Measurements from ENCODE around the gene DAND5. TPM values are rescaled to one million over a fixed set of nuclear protein-coding genes. Genes with fewer than 3 reads are reported as not detected.

Gene DAND5
- polyA plus RNA-seq, 1 donor (not counting 4 experiments of a cell fraction or from before 2014, with no cell fraction given), result not detected

- Histone ChIP-seq H3K36me3 (ENCODE audit: control insufficient read depth in 2 of 2, extremely low read depth in 1 of 2, insufficient read depth in 2 of 2, low read length in 2 of 2) (peaks cover 34 to 36% of the 10 kb centered on the region in 2 experiments), H2AFZ (ENCODE audit: control insufficient read depth, low read length) (no peak overlapping the region), H3K79me2 (ENCODE audit: control insufficient read depth, insufficient read depth, low read length) (peaks cover 36% of the 10 kb centered on the region), H3K27ac (ENCODE audit: control insufficient read depth, insufficient read depth, low read length) (no peak overlapping the region), H3K4me3 (ENCODE audit: control insufficient read depth in 2 of 3, extremely low read depth in 1 of 3, insufficient read depth in 2 of 3, low read depth in 1 of 3, low read length in 3 of 3) (no peak overlapping the region), H3K9me3 (ENCODE audit: control insufficient read depth, low read depth, low read length) (no peaks in the 10 kb centered on the region), H4K20me1 (ENCODE audit: control insufficient read depth, extremely low read depth, insufficient read depth, low read length) (peaks cover 3% of the 10 kb centered on the region), H3K9me1 (ENCODE audit: control insufficient read depth, extremely low read depth, insufficient read depth, low read length) (no peaks in the 10 kb centered on the region), H3K4me2 (ENCODE audit: control insufficient read depth, extremely low read depth, insufficient read depth, low read depth, low read length) (no peak overlapping the region), H3K4me1 (ENCODE audit: control insufficient read depth, extremely low read depth, insufficient read depth, low read length) (peaks cover 6% of the 10 kb centered on the region), H3K9ac (ENCODE audit: control insufficient read depth, extremely low read depth, insufficient read depth, low read length) (no peak overlapping the region), H3K27me3 (ENCODE audit: control insufficient read depth, extremely low read depth, insufficient read depth, low read length) (no peaks in the 10 kb centered on the region)
- no peak for DNase-seq (ENCODE audit: low read depth, low spot score)
- TF ChIP-seq CTCF (optimal IDR thresholded peaks at IDR 0.05 in 1 of 3, IDR thresholded peaks at IDR 0.05 in 1 of 3, conservative IDR thresholded peaks at IDR 0.05 in 1 of 3; ENCODE audit: extremely low read depth in 1 of 3, insufficient read depth in 2 of 3, low read length in 3 of 3), result peak in 1 of 3 experiments; percentile 1
- TF ChIP-seq EZH2 (IDR thresholded peaks at IDR 0.05; ENCODE audit: low read length), result no peak
- no peak for FAIRE-seq
- dilution Hi-C loops (cut with MboI; ENCODE audit: extremely low pct_ligation_motif_present, low sequenced_read_pairs), result no loop called here
Measured at GRCh38 chr19:12930002-12930645, 39.3 kb upstream of the DAND5 start.

- no peak for FAIRE-seq
- DNase-seq (ENCODE audit: low read depth, low spot score), result no peak
- dilution Hi-C loops (cut with MboI; ENCODE audit: extremely low pct_ligation_motif_present, low sequenced_read_pairs), result no loop called here
Measured at GRCh38 chr19:12932392-12933286, 36.7 kb upstream of the DAND5 start.

More at GRCh38 chr19:12932392-12933286, 36.7 kb upstream of the DAND5 start:
- Histone ChIP-seq H3K36me3 (ENCODE audit: control insufficient read depth in 2 of 2, extremely low read depth in 1 of 2, insufficient read depth in 2 of 2, low read length in 2 of 2) (peaks cover 25 to 27% of the 10 kb centered on the region in 2 experiments), H3K4me1 (ENCODE audit: control insufficient read depth, extremely low read depth, insufficient read depth, low read length) (peaks cover 10% of the 10 kb centered on the region), H3K9me1 (ENCODE audit: control insufficient read depth, extremely low read depth, insufficient read depth, low read length) (no peaks in the 10 kb centered on the region), H3K27ac (ENCODE audit: control insufficient read depth, insufficient read depth, low read length) (peak overlapping the region; percentile 75), H3K9me3 (ENCODE audit: control insufficient read depth, low read depth, low read length) (no peaks in the 10 kb centered on the region), H3K4me2 (ENCODE audit: control insufficient read depth, extremely low read depth, insufficient read depth, low read depth, low read length) (peak overlapping the region; percentile 97), H3K79me2 (ENCODE audit: control insufficient read depth, insufficient read depth, low read length) (peaks cover 36% of the 10 kb centered on the region), H3K4me3 (ENCODE audit: control insufficient read depth in 2 of 3, extremely low read depth in 1 of 3, insufficient read depth in 2 of 3, low read depth in 1 of 3, low read length in 3 of 3) (peak overlapping the region; percentile 80 to 98 (median 82)), H4K20me1 (ENCODE audit: control insufficient read depth, extremely low read depth, insufficient read depth, low read length) (no peaks in the 10 kb centered on the region), H3K9ac (ENCODE audit: control insufficient read depth, extremely low read depth, insufficient read depth, low read length) (peak overlapping the region; percentile 92), H2AFZ (ENCODE audit: control insufficient read depth, low read length) (peak overlapping the region; percentile 83), H3K27me3 (ENCODE audit: control insufficient read depth, extremely low read depth, insufficient read depth, low read length) (no peaks in the 10 kb centered on the region)
- TF ChIP-seq EZH2 (IDR thresholded peaks at IDR 0.05; ENCODE audit: low read length), result no peak
- TF ChIP-seq CTCF (optimal IDR thresholded peaks at IDR 0.05 in 1 of 3, IDR thresholded peaks at IDR 0.05 in 1 of 3, conservative IDR thresholded peaks at IDR 0.05 in 1 of 3; ENCODE audit: extremely low read depth in 1 of 3, insufficient read depth in 2 of 3, low read length in 3 of 3), result no peak
